HepG2 (cell line): Measurements from ENCODE around the gene BICDL2. TPM values are rescaled to one million over a fixed set of nuclear protein-coding genes. Genes with fewer than 3 reads are reported as not detected.
A peak's percentile ranks its signal among the peaks of the same experiment; 100 is the strongest.

Experiments
- DMAP1 ChIP-seq: IDR thresholded peaks from 2 replicates; pipeline ENCODE4 v1.6.1; 2016
- HES4 ChIP-seq: sonication (generic); formaldehyde crosslinking; IDR thresholded peaks from 2 replicates; pipeline ENCODE4 v1.9.0; 2021; ENCODE audit warnings: mild to moderate bottlenecking, missing genetic modification reagents, borderline replicate concordance
- IRX3 ChIP-seq: sonication (generic); formaldehyde crosslinking; IDR thresholded peaks from 2 replicates; pipeline ENCODE4 v1.8.1; 2023; ENCODE audit warnings: mild to moderate bottlenecking, low read depth, missing genetic modification reagents, borderline replicate concordance
- MEF2D ChIP-seq: sonication (generic); formaldehyde crosslinking; IDR thresholded peaks from 2 replicates; pipeline ENCODE4 v1.5.1; 2020; ENCODE audit warnings: mild to moderate bottlenecking, missing genetic modification reagents
- NONO ChIP-seq, 2 experiments: fragments of 450-650 bp in 1 of 2; sonication (generic) in 1 of 2; formaldehyde crosslinking in 1 of 2; IDR thresholded peaks in 1 of 2; conservative IDR thresholded peaks in 1 of 2; 2 replicates each; pipeline versions ENCODE4 v1.6.1 to v1.8.0; 2017 to 2022; ENCODE audit warnings: mild to moderate bottlenecking in 1 of 2, missing genetic modification reagents in 1 of 2, moderate library complexity in 1 of 2
- PAWR ChIP-seq: sonication (generic); formaldehyde crosslinking; IDR thresholded peaks from 2 replicates; pipeline ENCODE4 v1.4.0; 2020; ENCODE audit warnings: missing genetic modification reagents, mild to moderate bottlenecking, borderline replicate concordance
- ZNF138 ChIP-seq: sonication (generic); formaldehyde crosslinking; IDR thresholded peaks from 2 replicates; pipeline ENCODE4 v1.5.0; 2020; ENCODE audit warnings: mild to moderate bottlenecking, low read depth, missing genetic modification reagents
- ZNF224 ChIP-seq: sonication (generic); formaldehyde crosslinking; IDR thresholded peaks from 2 replicates; pipeline ENCODE4 v1.5.0; 2020; ENCODE audit warnings: mild to moderate bottlenecking, missing genetic modification reagents
- ZNF34 ChIP-seq: sonication (generic); formaldehyde crosslinking; IDR thresholded peaks from 2 replicates; pipeline ENCODE4 v1.4.0; 2020; ENCODE audit warnings: mild to moderate bottlenecking, missing genetic modification reagents, borderline replicate concordance
- polyA plus RNA-seq, 8 experiments: library from polyadenylated mRNA; depleted of rRNA in 3 of 8; stranded (reverse) in 7 of 8; unstranded in 1 of 8; fragments of >200 nt; fragmentation: Illumina TruSeq in 4 of 8; extraction: Trizol in 4 of 8; gene quantifications; 2 replicates each; pipeline versions ENCODE4 v1.2.1 to v1.2.3, GENCODE V29; 2011 to 2016; ENCODE audit warnings: low read depth in 4 of 8, missing spikeins in 1 of 8, mixed read lengths in 1 of 8; ENCODE audit not compliant: insufficient read depth in 1 of 8
- total RNA-seq, 5 experiments: library from RNA; depleted of rRNA; stranded (reverse); fragments of >200 nt; fragmentation: Illumina TruSeq; extraction: Trizol; gene quantifications; 2 replicates each; pipeline ENCODE4 v1.2.3, GENCODE V29; 2016; ENCODE audit warnings: low read depth in 1 of 5
- TF ChIP-seq, protein P1 (sequence below): sonication (generic); formaldehyde crosslinking; IDR thresholded peaks from 2 replicates; pipeline ENCODE4 v1.5.0; 2020; ENCODE audit warnings: mild to moderate bottlenecking, missing genetic modification reagents
- TF ChIP-seq, protein P2 (sequence below): sonication (generic); formaldehyde crosslinking; IDR thresholded peaks from 2 replicates; pipeline ENCODE4 v1.4.0; 2020; ENCODE audit warnings: missing genetic modification reagents, mild to moderate bottlenecking, borderline replicate concordance
- TF ChIP-seq, protein P3 (sequence below), 2 experiments: sonication (generic) in 1 of 2; formaldehyde crosslinking in 1 of 2; IDR thresholded peaks; 2 replicates each; pipeline versions ENCODE4 v1.4.0 to v1.6.1; 2016 to 2020; ENCODE audit warnings: borderline replicate concordance in 1 of 2, low read depth in 1 of 2, mild to moderate bottlenecking in 1 of 2, missing genetic modification reagents in 1 of 2
- TF ChIP-seq, protein P4 (sequence below): sonication (generic); formaldehyde crosslinking; IDR thresholded peaks from 2 replicates; pipeline ENCODE4 v1.5.0; 2020; ENCODE audit warnings: missing genetic modification reagents
- TF ChIP-seq, protein P5 (sequence below): sonication (generic); formaldehyde crosslinking; IDR thresholded peaks from 2 replicates; pipeline ENCODE4 v1.8.1; 2022; ENCODE audit warnings: low read depth, mild to moderate bottlenecking, missing genetic modification reagents

Gene BICDL2
- total and polyA plus RNA-seq, 2 of the 13 experiments (the other 11 are each of a cell fraction or from before 2014, with no cell fraction given) = 0.12 TPM; not detected in 1

DNA sequence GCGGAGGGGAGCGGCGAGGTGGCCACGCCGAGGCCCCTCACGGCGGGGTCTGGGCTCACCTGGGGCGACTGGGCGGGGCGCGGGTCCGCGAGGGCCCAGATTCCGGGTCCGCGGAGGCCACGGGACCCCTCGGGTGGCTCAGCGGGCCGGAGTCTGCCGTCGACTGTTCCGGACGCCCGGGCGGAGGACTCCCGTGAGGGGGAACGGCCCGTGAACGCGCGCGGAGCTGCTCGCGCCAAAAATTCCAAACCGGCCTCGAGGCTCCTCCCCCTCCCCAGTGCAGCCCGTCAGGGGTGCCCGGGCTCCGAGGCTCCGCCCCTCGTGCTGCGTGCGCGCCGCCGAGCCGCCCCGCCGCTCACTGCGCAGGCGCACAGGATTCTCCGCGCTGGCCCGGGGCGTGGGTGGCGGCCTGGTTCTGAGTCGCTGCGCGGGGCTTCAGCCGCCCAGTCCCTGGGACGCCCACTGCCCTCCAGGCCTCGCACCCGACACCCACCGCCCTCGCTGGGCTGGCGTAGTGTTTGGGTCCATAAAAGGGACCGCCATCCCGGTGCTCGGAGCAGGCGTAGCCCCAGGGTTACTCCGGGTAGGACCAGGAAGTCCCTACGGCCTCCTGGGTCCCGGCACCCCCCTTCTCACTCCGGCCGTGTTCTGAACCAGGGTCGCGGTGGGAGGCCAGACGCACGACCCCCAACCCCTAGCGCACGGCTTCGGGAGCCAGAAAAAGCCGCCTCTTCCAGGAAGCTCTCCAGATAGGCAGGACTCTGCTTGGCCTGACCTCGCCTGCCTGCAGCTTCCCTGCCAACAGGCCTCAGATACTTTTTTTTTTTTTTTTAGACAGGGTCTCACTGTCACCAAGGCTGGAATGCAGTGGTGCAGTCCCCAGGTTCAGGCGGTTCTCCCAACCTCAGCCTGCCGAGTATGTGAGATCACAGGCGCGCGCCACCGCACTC, 56.2 kb downstream of the BICDL2 start, which contains the start of gene PKMYT1 (continued):
- TF ChIP-seq IRX3 (CRISPR knock-in tag) (no peak), PAWR (CRISPR knock-in tag) (peak; percentile 64; the same call in 1 of the 2 replicates), MEF2D (CRISPR knock-in tag) (no peak), ZNF224 (CRISPR knock-in tag) (no peak; the same call in 1 of the 2 replicates), DMAP1 (CRISPR knock-in tag) (peak; percentile 58), HES4 (CRISPR knock-in tag) (0 out of 2 replicates have a peak, but pooled peaks have one; percentile 67), NONO (IDR thresholded peaks at IDR 0.05) (no peak), NONO (CRISPR knock-in tag; conservative IDR thresholded peaks at IDR 0.05) (peak; percentile 89), ZNF34 (CRISPR knock-in tag) (0 out of 2 replicates have a peak, but pooled peaks have one; percentile 3), ZNF138 (CRISPR knock-in tag) (no peak)
- TF ChIP-seq, protein P1, sequence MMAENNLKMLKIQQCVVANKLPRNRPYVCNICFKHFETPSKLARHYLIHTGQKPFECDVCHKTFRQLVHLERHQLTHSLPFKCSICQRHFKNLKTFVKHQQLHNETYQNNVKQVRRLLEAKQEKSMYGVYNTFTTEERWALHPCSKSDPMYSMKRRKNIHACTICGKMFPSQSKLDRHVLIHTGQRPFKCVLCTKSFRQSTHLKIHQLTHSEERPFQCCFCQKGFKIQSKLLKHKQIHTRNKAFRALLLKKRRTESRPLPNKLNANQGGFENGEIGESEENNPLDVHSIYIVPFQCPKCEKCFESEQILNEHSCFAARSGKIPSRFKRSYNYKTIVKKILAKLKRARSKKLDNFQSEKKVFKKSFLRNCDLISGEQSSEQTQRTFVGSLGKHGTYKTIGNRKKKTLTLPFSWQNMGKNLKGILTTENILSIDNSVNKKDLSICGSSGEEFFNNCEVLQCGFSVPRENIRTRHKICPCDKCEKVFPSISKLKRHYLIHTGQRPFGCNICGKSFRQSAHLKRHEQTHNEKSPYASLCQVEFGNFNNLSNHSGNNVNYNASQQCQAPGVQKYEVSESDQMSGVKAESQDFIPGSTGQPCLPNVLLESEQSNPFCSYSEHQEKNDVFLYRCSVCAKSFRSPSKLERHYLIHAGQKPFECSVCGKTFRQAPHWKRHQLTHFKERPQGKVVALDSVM (CRISPR knock-in tag) = peak; percentile 63
- TF ChIP-seq, protein P2, sequence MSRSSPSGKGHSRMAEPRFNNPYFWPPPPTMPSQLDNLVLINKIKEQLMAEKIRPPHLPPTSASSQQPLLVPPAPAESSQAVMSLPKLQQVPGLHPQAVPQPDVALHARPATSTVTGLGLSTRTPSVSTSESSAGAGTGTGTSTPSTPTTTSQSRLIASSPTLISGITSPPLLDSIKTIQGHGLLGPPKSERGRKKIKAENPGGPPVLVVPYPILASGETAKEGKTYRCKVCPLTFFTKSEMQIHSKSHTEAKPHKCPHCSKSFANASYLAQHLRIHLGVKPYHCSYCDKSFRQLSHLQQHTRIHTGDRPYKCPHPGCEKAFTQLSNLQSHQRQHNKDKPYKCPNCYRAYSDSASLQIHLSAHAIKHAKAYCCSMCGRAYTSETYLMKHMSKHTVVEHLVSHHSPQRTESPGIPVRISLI (CRISPR knock-in tag) = no peak; the same call in none of the 2 replicates
- TF ChIP-seq, protein P3, sequence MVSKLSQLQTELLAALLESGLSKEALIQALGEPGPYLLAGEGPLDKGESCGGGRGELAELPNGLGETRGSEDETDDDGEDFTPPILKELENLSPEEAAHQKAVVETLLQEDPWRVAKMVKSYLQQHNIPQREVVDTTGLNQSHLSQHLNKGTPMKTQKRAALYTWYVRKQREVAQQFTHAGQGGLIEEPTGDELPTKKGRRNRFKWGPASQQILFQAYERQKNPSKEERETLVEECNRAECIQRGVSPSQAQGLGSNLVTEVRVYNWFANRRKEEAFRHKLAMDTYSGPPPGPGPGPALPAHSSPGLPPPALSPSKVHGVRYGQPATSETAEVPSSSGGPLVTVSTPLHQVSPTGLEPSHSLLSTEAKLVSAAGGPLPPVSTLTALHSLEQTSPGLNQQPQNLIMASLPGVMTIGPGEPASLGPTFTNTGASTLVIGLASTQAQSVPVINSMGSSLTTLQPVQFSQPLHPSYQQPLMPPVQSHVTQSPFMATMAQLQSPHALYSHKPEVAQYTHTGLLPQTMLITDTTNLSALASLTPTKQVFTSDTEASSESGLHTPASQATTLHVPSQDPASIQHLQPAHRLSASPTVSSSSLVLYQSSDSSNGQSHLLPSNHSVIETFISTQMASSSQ (IDR thresholded peaks at IDR 0.05; ENCODE audit: low read depth) = no peak
- TF ChIP-seq, protein P3 (CRISPR knock-in tag; IDR thresholded peaks at IDR 0.05; ENCODE audit: borderline replicate concordance) = peak; percentile 37; the same call in 1 of the 2 replicates
- TF ChIP-seq, protein P4, sequence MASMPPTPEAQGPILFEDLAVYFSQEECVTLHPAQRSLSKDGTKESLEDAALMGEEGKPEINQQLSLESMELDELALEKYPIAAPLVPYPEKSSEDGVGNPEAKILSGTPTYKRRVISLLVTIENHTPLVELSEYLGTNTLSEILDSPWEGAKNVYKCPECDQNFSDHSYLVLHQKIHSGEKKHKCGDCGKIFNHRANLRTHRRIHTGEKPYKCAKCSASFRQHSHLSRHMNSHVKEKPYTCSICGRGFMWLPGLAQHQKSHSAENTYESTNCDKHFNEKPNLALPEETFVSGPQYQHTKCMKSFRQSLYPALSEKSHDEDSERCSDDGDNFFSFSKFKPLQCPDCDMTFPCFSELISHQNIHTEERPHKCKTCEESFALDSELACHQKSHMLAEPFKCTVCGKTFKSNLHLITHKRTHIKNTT (CRISPR knock-in tag) = no peak
- TF ChIP-seq, protein P5, sequence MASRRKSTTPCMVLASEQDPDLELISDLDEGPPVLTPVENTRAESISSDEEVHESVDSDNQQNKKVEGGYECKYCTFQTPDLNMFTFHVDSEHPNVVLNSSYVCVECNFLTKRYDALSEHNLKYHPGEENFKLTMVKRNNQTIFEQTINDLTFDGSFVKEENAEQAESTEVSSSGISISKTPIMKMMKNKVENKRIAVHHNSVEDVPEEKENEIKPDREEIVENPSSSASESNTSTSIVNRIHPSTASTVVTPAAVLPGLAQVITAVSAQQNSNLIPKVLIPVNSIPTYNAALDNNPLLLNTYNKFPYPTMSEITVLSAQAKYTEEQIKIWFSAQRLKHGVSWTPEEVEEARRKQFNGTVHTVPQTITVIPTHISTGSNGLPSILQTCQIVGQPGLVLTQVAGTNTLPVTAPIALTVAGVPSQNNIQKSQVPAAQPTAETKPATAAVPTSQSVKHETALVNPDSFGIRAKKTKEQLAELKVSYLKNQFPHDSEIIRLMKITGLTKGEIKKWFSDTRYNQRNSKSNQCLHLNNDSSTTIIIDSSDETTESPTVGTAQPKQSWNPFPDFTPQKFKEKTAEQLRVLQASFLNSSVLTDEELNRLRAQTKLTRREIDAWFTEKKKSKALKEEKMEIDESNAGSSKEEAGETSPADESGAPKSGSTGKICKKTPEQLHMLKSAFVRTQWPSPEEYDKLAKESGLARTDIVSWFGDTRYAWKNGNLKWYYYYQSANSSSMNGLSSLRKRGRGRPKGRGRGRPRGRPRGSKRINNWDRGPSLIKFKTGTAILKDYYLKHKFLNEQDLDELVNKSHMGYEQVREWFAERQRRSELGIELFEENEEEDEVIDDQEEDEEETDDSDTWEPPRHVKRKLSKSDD (CRISPR knock-in tag) = no peak; the same call in 1 of the 2 replicates
